Measurements from ENCODE around the gene PDCD10. TPM values are rescaled to one million over a fixed set of nuclear protein-coding genes. Genes with fewer than 3 reads are reported as not detected.

Gene PDCD10
- total RNA-seq, 1 donor from 2014 or later: 34.6 TPM

- TF ChIP-seq, protein P1, sequence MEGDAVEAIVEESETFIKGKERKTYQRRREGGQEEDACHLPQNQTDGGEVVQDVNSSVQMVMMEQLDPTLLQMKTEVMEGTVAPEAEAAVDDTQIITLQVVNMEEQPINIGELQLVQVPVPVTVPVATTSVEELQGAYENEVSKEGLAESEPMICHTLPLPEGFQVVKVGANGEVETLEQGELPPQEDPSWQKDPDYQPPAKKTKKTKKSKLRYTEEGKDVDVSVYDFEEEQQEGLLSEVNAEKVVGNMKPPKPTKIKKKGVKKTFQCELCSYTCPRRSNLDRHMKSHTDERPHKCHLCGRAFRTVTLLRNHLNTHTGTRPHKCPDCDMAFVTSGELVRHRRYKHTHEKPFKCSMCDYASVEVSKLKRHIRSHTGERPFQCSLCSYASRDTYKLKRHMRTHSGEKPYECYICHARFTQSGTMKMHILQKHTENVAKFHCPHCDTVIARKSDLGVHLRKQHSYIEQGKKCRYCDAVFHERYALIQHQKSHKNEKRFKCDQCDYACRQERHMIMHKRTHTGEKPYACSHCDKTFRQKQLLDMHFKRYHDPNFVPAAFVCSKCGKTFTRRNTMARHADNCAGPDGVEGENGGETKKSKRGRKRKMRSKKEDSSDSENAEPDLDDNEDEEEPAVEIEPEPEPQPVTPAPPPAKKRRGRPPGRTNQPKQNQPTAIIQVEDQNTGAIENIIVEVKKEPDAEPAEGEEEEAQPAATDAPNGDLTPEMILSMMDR (conservative IDR thresholded peaks at IDR 0.05): peak; percentile 87
- Mint-ChIP-seq H3K36me3 (ENCODE audit: low read depth) (peaks cover 10% of the 10 kb centered on the region), H3K27me3 (ENCODE audit: low read depth) (no peaks in the 10 kb centered on the region), H3K27ac (ENCODE audit: unreplicated experiment) (no peak overlapping the region), H3K4me3 (no peak overlapping the region), H3K9me3 (no peaks in the 10 kb centered on the region), H3K4me1 (no peaks in the 10 kb centered on the region)
- peak; percentile 67 for DNase-seq (ENCODE audit: low read depth, low spot score)
Observed at GRCh38 chr3:167684388-167684993, 50.2 kb downstream of the PDCD10 start.

GRCh38 chr3:167679526-167679925 lies 55.2 kb downstream of the PDCD10 start:
- H3K4me3 Mint-ChIP-seq: no peak overlapping the region
- H3K27me3 Mint-ChIP-seq (ENCODE audit: low read depth): no peaks in the 10 kb centered on the region
- TF ChIP-seq, protein P1 (conservative IDR thresholded peaks at IDR 0.05): no peak
- H3K36me3 Mint-ChIP-seq (ENCODE audit: low read depth): peaks cover 40% of the 10 kb centered on the region
- H3K4me1 Mint-ChIP-seq: no peaks in the 10 kb centered on the region
- DNase-seq (ENCODE audit: low read depth, low spot score): no peak
- H3K27ac Mint-ChIP-seq (ENCODE audit: unreplicated experiment): no peak overlapping the region
- H3K9me3 Mint-ChIP-seq: peaks cover 16% of the 10 kb centered on the region

DNA sequence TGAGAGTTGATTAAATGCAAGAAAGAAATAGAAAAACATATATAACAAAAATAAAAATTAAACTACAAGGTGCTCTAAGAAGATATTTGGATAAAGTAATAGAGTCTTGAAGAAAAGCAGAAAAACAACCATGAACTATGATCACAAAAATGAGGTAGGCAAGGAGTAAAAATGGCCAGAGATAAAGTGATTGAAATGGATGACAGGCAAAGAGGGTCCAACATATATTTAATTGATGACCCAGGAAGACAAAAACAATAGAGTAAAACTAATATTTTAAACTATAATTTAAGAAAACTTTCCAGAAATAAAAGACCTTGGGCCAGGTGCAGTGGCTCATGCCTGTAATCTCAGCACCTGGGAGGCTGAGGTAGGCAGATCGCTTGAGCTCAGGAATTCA lies 58.8 kb downstream of the PDCD10 start:
- peaks cover 22% of the 10 kb centered on the region for H3K9me3 Mint-ChIP-seq

DNA sequence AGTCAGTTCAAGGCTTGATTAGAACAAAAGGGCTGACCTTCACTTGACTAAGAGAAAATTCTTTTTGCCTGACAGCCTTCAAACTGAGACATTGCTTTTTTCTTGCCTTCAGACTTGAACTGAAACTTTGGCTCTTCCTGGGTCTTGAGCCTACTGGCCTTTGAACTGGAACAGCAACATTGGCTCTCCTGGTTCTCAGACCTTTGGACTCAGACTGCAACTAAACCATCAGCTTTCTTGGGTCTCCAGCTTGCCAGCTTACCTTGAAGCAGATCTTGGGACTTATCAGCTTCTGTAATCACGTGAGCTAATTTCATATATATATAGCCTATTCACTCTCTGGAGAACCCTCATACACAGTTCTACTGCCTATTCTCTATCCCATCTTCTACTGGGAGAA lies 61.5 kb downstream of the PDCD10 start:
- Mint-ChIP-seq H3K4me3 (no peak overlapping the region), H3K27ac (ENCODE audit: unreplicated experiment) (no peak overlapping the region), H3K9me3 (peaks cover 22% of the 10 kb centered on the region), H3K36me3 (ENCODE audit: low read depth) (peaks cover 44% of the 10 kb centered on the region), H3K4me1 (no peaks in the 10 kb centered on the region), H3K27me3 (ENCODE audit: low read depth) (no peaks in the 10 kb centered on the region)
- TF ChIP-seq, protein P1 (conservative IDR thresholded peaks at IDR 0.05): no peak
- DNase-seq (ENCODE audit: low read depth, low spot score): no peak

More for the DNA sequence above, 58.8 kb downstream of the PDCD10 start:
- Mint-ChIP-seq H3K27me3 (ENCODE audit: low read depth) (no peaks in the 10 kb centered on the region), H3K27ac (ENCODE audit: unreplicated experiment) (no peak overlapping the region), H3K36me3 (ENCODE audit: low read depth) (peaks cover 50% of the 10 kb centered on the region), H3K4me1 (no peaks in the 10 kb centered on the region), H3K4me3 (no peak overlapping the region)
- DNase-seq (ENCODE audit: low read depth, low spot score): no peak
- TF ChIP-seq, protein P1 (conservative IDR thresholded peaks at IDR 0.05): no peak

DNA sequence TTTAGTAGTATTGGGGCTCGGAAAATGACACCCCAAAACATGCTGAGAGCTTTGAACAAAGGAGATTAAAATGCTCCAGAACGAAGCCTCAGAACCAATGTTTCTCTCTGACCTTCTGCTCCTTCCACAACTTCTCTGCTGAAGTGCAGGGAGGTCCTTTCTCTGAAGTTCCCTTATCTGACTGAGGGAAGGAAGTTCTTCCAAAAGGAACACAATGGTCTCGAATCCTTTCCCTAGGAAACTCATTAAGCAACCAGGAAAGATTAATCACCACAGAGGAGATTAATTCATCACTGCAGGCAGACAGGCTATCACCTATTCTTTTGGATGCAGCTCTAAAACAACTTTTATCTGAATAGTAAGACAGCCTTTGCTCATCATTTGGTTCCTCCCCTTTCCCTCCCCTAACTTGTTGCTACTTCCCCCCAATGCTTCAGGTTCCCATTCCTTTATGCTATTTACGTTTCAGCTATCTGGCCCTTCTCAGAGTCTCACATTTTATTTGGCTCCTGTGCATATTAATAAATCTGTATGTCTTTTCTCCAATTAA lies 62.7 kb downstream of the PDCD10 start:
- H3K9me3 Mint-ChIP-seq: peaks cover 18% of the 10 kb centered on the region
- peaks cover 41% of the 10 kb centered on the region for H3K36me3 Mint-ChIP-seq (ENCODE audit: low read depth)
- no peak for DNase-seq (ENCODE audit: low read depth, low spot score)
- no peaks in the 10 kb centered on the region for H3K27me3 Mint-ChIP-seq (ENCODE audit: low read depth)
- TF ChIP-seq, protein P1 (conservative IDR thresholded peaks at IDR 0.05): no peak
- H3K4me1 Mint-ChIP-seq: peaks cover under 1% of the 10 kb centered on the region
- H3K27ac Mint-ChIP-seq (ENCODE audit: unreplicated experiment): no peak overlapping the region
- H3K4me3 Mint-ChIP-seq: no peak overlapping the region
